ENCODE results near the gene WDR33. TPM values are rescaled to one million over a fixed set of nuclear protein-coding genes. Genes with fewer than 3 reads are reported as not detected.

The WDR33 gene
- total and polyA plus RNA-seq, 2 of the 13 experiments (the other 11 are each of a cell fraction or from before 2014, with no cell fraction given) = 54.9 to 78.2 TPM

- no peak for TF ChIP-seq ARNT (IDR thresholded peaks at IDR 0.05)
- 0 out of 2 replicates have a peak, but pooled peaks have one; percentile 29 for TF ChIP-seq ZNF780A (CRISPR knock-in tag; IDR thresholded peaks at IDR 0.05)
- TF ChIP-seq, protein P1, sequence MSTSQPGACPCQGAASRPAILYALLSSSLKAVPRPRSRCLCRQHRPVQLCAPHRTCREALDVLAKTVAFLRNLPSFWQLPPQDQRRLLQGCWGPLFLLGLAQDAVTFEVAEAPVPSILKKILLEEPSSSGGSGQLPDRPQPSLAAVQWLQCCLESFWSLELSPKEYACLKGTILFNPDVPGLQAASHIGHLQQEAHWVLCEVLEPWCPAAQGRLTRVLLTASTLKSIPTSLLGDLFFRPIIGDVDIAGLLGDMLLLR (CRISPR knock-in tag; IDR thresholded peaks at IDR 0.05) = no peak
- TF ChIP-seq KDM5B (CRISPR knock-in tag; IDR thresholded peaks at IDR 0.05; ENCODE audit: borderline replicate concordance) = no peak
- TF ChIP-seq FOSL2 (CRISPR knock-in tag; IDR thresholded peaks at IDR 0.05) = peak; percentile 39
- no peak for TF ChIP-seq ZNF670 (CRISPR knock-in tag; IDR thresholded peaks at IDR 0.05; ENCODE audit: borderline replicate concordance)
- no peak for TF ChIP-seq MLLT10 (CRISPR knock-in tag; IDR thresholded peaks at IDR 0.05)
- TF ChIP-seq TARDBP (CRISPR knock-in tag; IDR thresholded peaks at IDR 0.05) = no peak
- TF ChIP-seq SOX6 (IDR thresholded peaks at IDR 0.05) = no peak
- peak; percentile 24; the same call in 1 of the 2 replicates for TF ChIP-seq SOX6 (CRISPR knock-in tag; IDR thresholded peaks at IDR 0.05)
- no peak for TF ChIP-seq PTBP1 (IDR thresholded peaks at IDR 0.05; ENCODE audit: low read depth, low read length, poor library complexity, severe bottlenecking)
- no peak for TF ChIP-seq HCFC1 (IDR thresholded peaks at IDR 0.05; ENCODE audit: low read depth, low read length)
- TF ChIP-seq, protein P2, sequence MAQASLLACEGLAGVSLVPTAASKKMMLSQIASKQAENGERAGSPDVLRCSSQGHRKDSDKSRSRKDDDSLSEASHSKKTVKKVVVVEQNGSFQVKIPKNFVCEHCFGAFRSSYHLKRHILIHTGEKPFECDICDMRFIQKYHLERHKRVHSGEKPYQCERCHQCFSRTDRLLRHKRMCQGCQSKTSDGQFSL (CRISPR knock-in tag; IDR thresholded peaks at IDR 0.05) = no peak
- no peak for TF ChIP-seq TCF12 (IDR thresholded peaks at IDR 0.05)
- no peak for TF ChIP-seq TCF12 (CRISPR knock-in tag; IDR thresholded peaks at IDR 0.05)
- TF ChIP-seq FOXK1 (CRISPR knock-in tag; IDR thresholded peaks at IDR 0.05; ENCODE audit: borderline replicate concordance, low read depth) = no peak
- TF ChIP-seq HDAC1 (CRISPR knock-in tag; IDR thresholded peaks at IDR 0.05) = no peak
- TF ChIP-seq HMGXB3 (CRISPR knock-in tag; IDR thresholded peaks at IDR 0.05; ENCODE audit: borderline replicate concordance) = no peak
- no peak for TF ChIP-seq ZNF234 (CRISPR knock-in tag; conservative IDR thresholded peaks at IDR 0.05)
- TF ChIP-seq NCOA2 (CRISPR knock-in tag; IDR thresholded peaks at IDR 0.05) = no peak
- TF ChIP-seq, protein P3, sequence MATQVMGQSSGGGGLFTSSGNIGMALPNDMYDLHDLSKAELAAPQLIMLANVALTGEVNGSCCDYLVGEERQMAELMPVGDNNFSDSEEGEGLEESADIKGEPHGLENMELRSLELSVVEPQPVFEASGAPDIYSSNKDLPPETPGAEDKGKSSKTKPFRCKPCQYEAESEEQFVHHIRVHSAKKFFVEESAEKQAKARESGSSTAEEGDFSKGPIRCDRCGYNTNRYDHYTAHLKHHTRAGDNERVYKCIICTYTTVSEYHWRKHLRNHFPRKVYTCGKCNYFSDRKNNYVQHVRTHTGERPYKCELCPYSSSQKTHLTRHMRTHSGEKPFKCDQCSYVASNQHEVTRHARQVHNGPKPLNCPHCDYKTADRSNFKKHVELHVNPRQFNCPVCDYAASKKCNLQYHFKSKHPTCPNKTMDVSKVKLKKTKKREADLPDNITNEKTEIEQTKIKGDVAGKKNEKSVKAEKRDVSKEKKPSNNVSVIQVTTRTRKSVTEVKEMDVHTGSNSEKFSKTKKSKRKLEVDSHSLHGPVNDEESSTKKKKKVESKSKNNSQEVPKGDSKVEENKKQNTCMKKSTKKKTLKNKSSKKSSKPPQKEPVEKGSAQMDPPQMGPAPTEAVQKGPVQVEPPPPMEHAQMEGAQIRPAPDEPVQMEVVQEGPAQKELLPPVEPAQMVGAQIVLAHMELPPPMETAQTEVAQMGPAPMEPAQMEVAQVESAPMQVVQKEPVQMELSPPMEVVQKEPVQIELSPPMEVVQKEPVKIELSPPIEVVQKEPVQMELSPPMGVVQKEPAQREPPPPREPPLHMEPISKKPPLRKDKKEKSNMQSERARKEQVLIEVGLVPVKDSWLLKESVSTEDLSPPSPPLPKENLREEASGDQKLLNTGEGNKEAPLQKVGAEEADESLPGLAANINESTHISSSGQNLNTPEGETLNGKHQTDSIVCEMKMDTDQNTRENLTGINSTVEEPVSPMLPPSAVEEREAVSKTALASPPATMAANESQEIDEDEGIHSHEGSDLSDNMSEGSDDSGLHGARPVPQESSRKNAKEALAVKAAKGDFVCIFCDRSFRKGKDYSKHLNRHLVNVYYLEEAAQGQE (IDR thresholded peaks at IDR 0.05; ENCODE audit: borderline replicate concordance in 1 of 2, low read depth in 1 of 2, low read length in 2 of 2) = no peak
These were observed 75.2 kb downstream of the WDR33 start (continued) for GRCh38 chr2:127735537-127736399.
